Skeletal muscle tissue (tissue), 5 donors: ENCODE results near the gene C9orf153. TPM values are rescaled to one million over a fixed set of nuclear protein-coding genes. Genes with fewer than 3 reads are reported as not detected.

Experiments used
- H3K27ac ChIP-seq: one replicate; pipeline ENCODE4 v1.7.0; 2013; ENCODE audit warnings: mild to moderate bottlenecking, low read depth, low read length, inconsistent platforms
- H3K27me3 ChIP-seq, 3 donors: one replicate each; pipeline ENCODE4 v1.7.0; 2013; ENCODE audit warnings: low read length in 3 of 3; ENCODE audit not compliant: control insufficient read depth in 3 of 3, insufficient read depth in 3 of 3
- H3K36me3 ChIP-seq, 3 donors: one replicate each; pipeline ENCODE4 v1.7.0; 2013; ENCODE audit warnings: low read length in 3 of 3; ENCODE audit not compliant: control insufficient read depth in 3 of 3, insufficient read depth in 3 of 3
- H3K4me1 ChIP-seq, 3 donors: one replicate each; pipeline ENCODE4 v1.7.0; 2013; ENCODE audit warnings: low read length in 3 of 3, mild to moderate bottlenecking in 3 of 3; ENCODE audit not compliant: control insufficient read depth in 3 of 3, insufficient read depth in 3 of 3
- H3K4me3 ChIP-seq, 3 donors: one replicate each; pipeline ENCODE4 v1.7.0; 2013; ENCODE audit warnings: low read length in 3 of 3
- H3K9ac ChIP-seq, 3 donors: one replicate each; pipeline ENCODE4 v1.7.0; 2013; ENCODE audit warnings: low read length in 3 of 3, mild to moderate bottlenecking in 3 of 3, moderate library complexity in 2 of 3, low read depth in 1 of 3
- H3K9me3 ChIP-seq, 3 donors: one replicate each; pipeline ENCODE4 v1.7.0; 2013; ENCODE audit warnings: low read length in 3 of 3; ENCODE audit not compliant: control insufficient read depth in 3 of 3
- small RNA-seq: library from RNA; depleted of rRNA; stranded (forward); fragments of <200 nt; gene quantifications from one replicate; pipeline ENCODE3, GENCODE V24; 2014
- total RNA-seq: library from RNA; depleted of rRNA; stranded (reverse); fragments of >200 nt; gene quantifications from one replicate; pipeline ENCODE4 v1.2.3, GENCODE V29; 2014
- donor health status: Osteomylitis.

C9orf153 gene
- total RNA-seq, 1 donor from 2014 or later = 1.6 TPM

- no peak overlapping the region for H3K9ac ChIP-seq
These were observed 77.8 kb downstream of the C9orf153 start for GRCh38 chr9:86181379-86182315.

DNA sequence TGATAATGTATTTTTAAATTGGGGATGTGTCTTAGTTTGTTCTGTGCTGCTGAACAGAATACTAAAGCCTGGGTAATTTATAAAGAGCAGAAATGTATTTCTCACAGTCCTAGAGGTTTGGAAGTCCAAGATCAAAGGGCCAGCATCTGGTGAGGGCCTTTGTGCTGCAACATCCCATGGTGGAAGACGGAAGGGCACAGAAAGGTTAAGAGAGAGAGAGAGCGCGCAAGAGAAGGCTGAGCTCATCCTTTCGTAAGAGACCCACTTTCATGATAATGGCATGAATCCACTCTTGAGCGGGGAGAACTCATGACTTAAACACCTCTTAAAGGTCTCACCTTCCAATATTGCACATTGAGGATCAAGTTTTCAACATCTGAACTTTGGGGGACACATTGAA is 81.0 kb downstream of the C9orf153 start:
- no peaks in the 10 kb centered on the region for H3K9me3 ChIP-seq
- H3K4me1 ChIP-seq = no peaks in the 10 kb centered on the region
- H3K36me3 ChIP-seq = peaks cover 0 to 2% (median 0%) of the 10 kb centered on the region in 3 donors
- no peak overlapping the region for H3K27ac ChIP-seq
- H3K4me3 ChIP-seq = no peak overlapping the region
- H3K9ac ChIP-seq = no peak overlapping the region
- no peaks in the 10 kb centered on the region for H3K27me3 ChIP-seq

More at GRCh38 chr9:86181379-86182315, 77.8 kb downstream of the C9orf153 start:
- H3K36me3 ChIP-seq = peaks cover 0 to 2% (median 0%) of the 10 kb centered on the region in 3 donors
- no peak overlapping the region for H3K4me3 ChIP-seq
- no peaks in the 10 kb centered on the region for H3K9me3 ChIP-seq
- no peaks in the 10 kb centered on the region for H3K4me1 ChIP-seq
- H3K27ac ChIP-seq = no peak overlapping the region
- no peaks in the 10 kb centered on the region for H3K27me3 ChIP-seq

DNA sequence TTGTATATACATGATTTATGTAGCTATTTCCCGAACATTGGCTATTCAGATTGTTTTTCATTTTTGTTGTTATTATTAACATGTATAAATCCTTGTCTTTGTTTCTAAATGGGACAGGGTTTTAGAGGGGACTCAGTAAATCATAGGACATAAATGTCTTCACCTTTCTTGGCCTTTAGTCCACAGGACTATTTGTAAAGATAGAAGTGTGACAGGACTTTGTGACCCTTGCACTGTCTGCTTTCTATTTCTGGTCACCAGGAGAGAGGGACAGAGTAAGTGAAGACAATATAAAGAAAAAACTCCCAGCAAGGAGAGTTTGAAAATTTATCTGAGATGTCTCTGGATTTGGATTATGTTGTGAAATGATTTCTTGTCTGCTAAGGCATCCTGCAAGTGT is 81.5 kb downstream of the C9orf153 start:
- no peak overlapping the region for H3K27ac ChIP-seq
- H3K36me3 ChIP-seq = peaks cover 0 to 2% (median 0%) of the 10 kb centered on the region in 3 donors
- no peaks in the 10 kb centered on the region for H3K9me3 ChIP-seq
- H3K4me1 ChIP-seq = no peaks in the 10 kb centered on the region
- no peak overlapping the region for H3K4me3 ChIP-seq
- no peaks in the 10 kb centered on the region for H3K27me3 ChIP-seq
- H3K9ac ChIP-seq = no peak overlapping the region

GRCh38 chr9:86176468-86176867 is 83.0 kb downstream of the C9orf153 start:
- Histone ChIP-seq H3K27ac (no peak overlapping the region), H3K27me3 (no peaks in the 10 kb centered on the region), H3K36me3 (peaks cover 0 to 2% (median 0%) of the 10 kb centered on the region in 3 donors), H3K9ac (no peak overlapping the region), H3K4me3 (no peak overlapping the region), H3K4me1 (no peaks in the 10 kb centered on the region), H3K9me3 (no peaks in the 10 kb centered on the region)

DNA sequence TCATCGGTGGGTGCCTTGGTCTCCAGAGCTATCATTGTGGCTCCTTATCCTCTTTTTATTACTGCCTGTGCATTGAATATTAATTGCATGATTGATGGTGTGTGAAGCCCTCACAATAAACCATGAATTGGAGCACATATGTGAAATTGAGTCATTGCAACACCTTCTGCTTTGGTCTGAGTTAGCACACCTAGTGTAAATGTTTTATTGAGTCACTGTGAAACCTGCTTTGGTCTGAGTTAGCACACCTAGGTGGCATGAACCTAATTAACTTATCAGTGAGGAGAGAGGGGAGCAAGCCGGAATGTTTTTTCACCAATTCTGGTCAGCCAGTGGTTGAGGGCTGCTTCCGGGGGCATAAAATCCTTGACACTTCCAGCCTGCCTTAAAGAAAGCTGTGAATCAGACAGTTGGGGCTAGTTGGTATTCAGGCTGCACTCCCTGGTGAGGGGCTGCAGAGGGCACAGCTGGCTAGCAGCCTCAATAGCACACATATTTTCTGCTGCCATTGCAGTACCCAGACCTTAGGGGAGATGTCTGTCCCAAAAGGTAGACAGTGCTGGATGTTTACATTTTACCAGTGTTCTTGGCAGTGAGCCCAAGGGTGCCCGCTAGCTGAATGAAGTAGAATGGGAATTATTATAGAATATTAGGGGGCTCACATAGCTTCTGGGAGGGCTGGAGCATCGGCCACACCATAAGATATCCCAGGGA is 83.6 kb downstream of the C9orf153 start:
- Histone ChIP-seq H3K27me3 (no peaks in the 10 kb centered on the region), H3K27ac (no peak overlapping the region), H3K4me1 (no peaks in the 10 kb centered on the region), H3K9ac (no peak overlapping the region), H3K9me3 (no peaks in the 10 kb centered on the region), H3K4me3 (no peak overlapping the region), H3K36me3 (peaks cover 0 to 2% (median 0%) of the 10 kb centered on the region in 3 donors)

- no peaks in the 10 kb centered on the region for H3K4me1 ChIP-seq
- no peak overlapping the region for H3K27ac ChIP-seq
- no peaks in the 10 kb centered on the region for H3K27me3 ChIP-seq
- peaks cover 0 to 1% (median 0%) of the 10 kb centered on the region in 3 donors for H3K36me3 ChIP-seq
- H3K9ac ChIP-seq = no peak overlapping the region
- no peaks in the 10 kb centered on the region for H3K9me3 ChIP-seq
- H3K4me3 ChIP-seq = no peak overlapping the region
These were observed 84.2 kb downstream of the C9orf153 start for GRCh38 chr9:86175223-86175622.

Small RNAs within 50 kb of the gene (small RNA-seq; reads per million reads assigned to genes)
- not detected for gene AL137849.1
- not detected for gene RN7SKP264

Other genes with a start within 250 kb of the C9orf153 start
- 22.4 TPM for gene GOLM1, start 160.1 kb downstream of the C9orf153 start, total RNA-seq
- 30.3 TPM for gene ISCA1, start 22.9 kb upstream of the C9orf153 start, total RNA-seq
- gene TUT7, start 94.8 kb upstream of the C9orf153 start, total RNA-seq = 24.0 TPM